GM13976 (cell line): ENCODE results near the gene AGAP1.

ENCODE experiments used
- DNase-seq: peaks from one replicate; pipeline ENCODE4 v3.0.0; 2012; ENCODE audit warnings: low spot score
- in situ Hi-C: fragments of 300-500 bp; cut with MboI; formaldehyde crosslinking; loops from one replicate; pipeline ENCODE4 v1.12.0; 2022; ENCODE audit warnings: low sequenced_read_pairs, mixed read lengths, inconsistent platforms; ENCODE audit not compliant: unreplicated experiment
- TF ChIP-seq, protein P1 (sequence below): IDR thresholded peaks from 2 replicates; pipeline ENCODE4 v1.5.1; 2012; ENCODE audit warnings: borderline replicate concordance, mild to moderate bottlenecking; ENCODE audit not compliant: insufficient read depth; ENCODE audit errors: extremely low read depth, missing control alignments, control extremely low read depth

AGAP1 gene

DNA sequence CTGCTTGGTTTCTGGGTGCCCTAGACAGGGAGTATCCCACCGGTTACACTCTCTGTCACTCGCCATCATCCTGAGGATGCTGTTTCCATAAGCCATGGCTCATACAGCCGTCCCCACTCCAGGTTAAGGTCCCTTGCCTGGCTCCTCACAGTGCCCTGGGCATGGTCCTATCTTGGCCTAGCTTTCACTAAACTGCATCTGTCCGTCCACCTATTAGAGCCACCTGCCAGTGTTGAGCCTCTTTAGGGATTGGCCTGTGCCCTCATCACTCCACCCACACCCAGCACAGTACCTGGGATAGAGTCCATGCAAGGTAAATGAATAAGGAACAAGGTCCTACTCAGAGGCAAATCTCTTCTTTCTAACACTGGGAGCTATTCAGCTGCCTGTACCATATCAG, 354.2 kb downstream of the AGAP1 start:
- in situ Hi-C loops = no loop called here
- DNase-seq = no peak
- TF ChIP-seq, protein P1, sequence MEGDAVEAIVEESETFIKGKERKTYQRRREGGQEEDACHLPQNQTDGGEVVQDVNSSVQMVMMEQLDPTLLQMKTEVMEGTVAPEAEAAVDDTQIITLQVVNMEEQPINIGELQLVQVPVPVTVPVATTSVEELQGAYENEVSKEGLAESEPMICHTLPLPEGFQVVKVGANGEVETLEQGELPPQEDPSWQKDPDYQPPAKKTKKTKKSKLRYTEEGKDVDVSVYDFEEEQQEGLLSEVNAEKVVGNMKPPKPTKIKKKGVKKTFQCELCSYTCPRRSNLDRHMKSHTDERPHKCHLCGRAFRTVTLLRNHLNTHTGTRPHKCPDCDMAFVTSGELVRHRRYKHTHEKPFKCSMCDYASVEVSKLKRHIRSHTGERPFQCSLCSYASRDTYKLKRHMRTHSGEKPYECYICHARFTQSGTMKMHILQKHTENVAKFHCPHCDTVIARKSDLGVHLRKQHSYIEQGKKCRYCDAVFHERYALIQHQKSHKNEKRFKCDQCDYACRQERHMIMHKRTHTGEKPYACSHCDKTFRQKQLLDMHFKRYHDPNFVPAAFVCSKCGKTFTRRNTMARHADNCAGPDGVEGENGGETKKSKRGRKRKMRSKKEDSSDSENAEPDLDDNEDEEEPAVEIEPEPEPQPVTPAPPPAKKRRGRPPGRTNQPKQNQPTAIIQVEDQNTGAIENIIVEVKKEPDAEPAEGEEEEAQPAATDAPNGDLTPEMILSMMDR = no peak

DNA sequence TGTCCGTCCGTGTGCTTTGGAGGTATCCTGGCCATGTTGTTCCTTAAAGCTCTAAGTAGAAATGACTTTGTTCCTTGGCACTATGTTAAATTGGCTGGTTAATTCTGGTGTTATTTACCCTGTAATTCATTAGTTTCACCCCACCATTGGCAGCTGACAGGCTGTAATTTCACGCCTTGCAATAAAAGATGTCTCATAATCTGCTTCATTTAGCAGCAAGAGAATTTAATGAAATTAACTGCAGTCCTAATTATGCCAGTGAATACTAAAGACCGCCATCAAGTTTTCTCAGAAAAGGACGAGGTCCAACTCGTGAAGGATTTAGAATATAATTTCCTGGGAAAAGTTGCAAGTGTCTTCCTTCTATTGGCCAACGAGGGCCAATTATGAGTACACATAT, 355.1 kb downstream of the AGAP1 start:
- DNase-seq = no peak
- in situ Hi-C loops = no loop called here
- TF ChIP-seq, protein P1 = no peak

DNA sequence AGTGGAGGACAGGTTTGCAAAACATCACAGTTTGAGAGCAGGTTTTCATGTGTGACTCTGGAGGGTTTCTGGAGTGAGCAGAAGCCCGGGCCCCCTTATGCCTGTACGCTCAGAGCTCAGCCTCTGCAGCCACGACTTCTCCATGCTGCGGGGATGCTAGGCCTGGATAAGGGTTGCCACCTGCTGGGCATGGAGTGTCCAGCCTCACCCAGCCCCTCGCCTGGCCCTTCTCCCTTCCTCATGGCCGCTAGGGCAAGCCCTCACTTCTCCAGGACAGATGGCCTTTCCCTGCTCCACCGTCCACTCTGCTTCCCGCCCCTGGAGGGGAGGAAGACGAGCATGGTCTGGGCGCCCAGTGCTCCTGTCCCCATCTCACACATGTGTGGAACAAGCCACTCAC, 355.6 kb downstream of the AGAP1 start:
- in situ Hi-C loops = no loop called here
- TF ChIP-seq, protein P1 = no peak
- DNase-seq = no peak

DNA sequence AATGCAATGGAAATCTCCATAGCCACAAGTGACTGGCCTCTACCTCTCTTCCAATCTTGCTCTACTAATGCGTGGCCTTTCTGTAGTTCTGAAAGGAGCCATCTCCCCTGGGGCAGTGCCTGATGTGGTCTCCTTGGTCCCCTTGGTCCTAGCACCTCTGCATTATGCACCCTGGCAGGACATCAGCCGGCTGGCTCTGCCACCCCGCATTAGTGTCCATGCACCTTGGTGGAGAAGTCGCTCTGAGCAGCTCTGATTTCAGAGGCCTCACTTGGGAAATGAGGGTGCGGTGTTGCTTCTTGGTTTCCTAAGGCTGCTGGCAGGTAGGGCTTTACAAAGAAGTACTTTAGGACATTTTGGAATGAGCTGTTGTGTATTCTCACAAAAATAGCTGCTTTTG, 356.4 kb downstream of the AGAP1 start:
- in situ Hi-C loops = no loop called here
- TF ChIP-seq, protein P1 = no peak

DNA sequence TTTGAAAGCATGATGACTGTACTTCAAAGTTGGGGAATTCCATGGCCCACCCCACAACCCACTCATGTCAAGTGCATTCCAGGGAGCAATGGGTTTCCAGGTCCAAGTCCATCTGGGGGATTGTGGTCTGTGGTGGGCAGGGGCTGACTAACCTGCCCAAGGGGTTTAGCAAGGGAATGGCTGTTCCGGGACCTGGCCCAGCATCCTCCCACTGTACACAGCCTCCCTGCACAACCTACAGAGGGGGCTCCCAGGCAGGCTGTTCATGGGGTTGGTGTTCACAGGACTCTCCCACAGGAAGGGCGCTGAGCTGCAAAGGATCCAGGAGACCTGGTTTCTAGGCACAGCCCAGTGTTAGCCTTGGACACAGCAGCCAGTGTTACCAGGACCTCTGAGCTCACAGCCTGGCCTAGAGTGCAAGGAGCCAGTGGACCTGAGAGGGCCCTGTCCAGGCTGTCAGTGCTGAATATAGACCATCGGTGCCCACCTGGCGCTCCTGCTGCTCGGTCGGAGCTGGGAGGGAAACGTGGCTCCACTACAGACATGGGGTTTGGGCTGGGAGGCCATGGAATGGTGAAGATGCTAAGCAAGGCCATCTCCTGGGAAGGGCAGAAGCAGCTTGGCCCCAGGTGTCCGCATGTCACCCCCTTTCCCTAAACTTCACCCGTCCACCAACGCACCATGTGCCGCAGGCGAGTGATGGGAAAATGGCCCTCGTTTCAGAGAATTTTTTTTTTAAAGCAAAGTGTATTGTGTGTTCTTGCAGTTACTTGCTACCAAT, 357.1 kb downstream of the AGAP1 start:
- TF ChIP-seq, protein P1 = no peak
- in situ Hi-C loops = no loop called here
- no peak for DNase-seq

More for the DNA sequence above, 356.4 kb downstream of the AGAP1 start:
- no peak for DNase-seq

DNA sequence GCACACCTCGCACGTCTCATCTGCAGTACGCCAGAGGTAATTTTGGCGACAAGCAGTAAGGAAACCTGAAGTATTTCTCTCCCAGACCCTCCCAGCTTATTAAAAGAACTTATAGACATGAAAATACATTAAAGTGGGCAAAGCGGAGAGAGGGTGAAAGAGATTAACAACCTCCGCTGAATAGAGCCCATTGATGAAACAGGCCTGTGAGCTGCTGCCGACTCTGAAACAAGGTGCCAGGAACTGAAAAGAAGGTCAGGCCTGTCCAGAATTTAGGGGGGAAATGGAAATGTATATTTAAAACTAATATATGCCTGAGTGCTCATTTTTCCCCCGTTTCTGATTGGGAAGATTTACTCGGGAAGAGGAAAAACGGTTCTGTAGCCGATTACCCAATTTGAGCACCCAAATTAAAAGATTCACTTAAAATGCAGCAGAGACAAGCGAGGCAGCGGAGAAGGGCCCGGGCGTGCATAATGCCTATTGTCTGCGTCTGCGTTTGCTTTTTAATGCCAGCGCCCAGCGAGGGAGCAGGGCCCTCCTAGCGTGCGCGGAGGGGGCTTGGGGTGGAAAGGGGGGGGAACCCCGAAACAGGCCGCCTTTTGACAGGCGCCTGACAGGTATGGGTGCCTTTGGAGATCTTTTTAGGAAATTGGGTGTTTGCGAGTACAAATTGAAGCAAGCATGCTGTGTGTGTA, 358.1 kb downstream of the AGAP1 start:
- DNase-seq = no peak
- TF ChIP-seq, protein P1 = no peak
- in situ Hi-C loops = no loop called here
